Measurements from ENCODE around the gene SNTB2.

GRCh38 chr16:69187446-69188235, 677 bp downstream of the SNTB2 start:
- TF ChIP-seq YY1 (IDR thresholded peaks at IDR 0.05; ENCODE audit: low read depth) (no peak), REST (IDR thresholded peaks at IDR 0.05; ENCODE audit: low read depth) (0 out of 2 replicates have a peak, but pooled peaks have one; percentile 4)

Data from Ishikawa (cell line).